Nephron progenitor cell (in vitro differentiated cells): ENCODE data around the gene ATP13A3.
A peak's percentile ranks its signal among the peaks of the same experiment; 100 is the strongest.

Source experiments
- DNase-seq: peaks from one replicate; pipeline ENCODE4 v3.0.0; 2021
- H3K27ac Mint-ChIP-seq: 2 replicates; pipeline ENCODE4 v1.8.0; 2021; ENCODE audit warnings: mild to moderate bottlenecking, moderate library complexity, mixed read lengths
- H3K27me3 Mint-ChIP-seq: 2 replicates; pipeline ENCODE4 v1.8.0; 2021; ENCODE audit warnings: mild to moderate bottlenecking, low read depth, mixed read lengths; ENCODE audit not compliant: poor library complexity
- H3K36me3 Mint-ChIP-seq: 2 replicates; pipeline ENCODE4 v1.8.0; 2021; ENCODE audit warnings: low read depth, mixed read lengths
- H3K4me1 Mint-ChIP-seq: 2 replicates; pipeline ENCODE4 v1.8.0; 2021; ENCODE audit warnings: mixed read lengths
- H3K4me3 Mint-ChIP-seq: 2 replicates; pipeline ENCODE4 v1.8.0; 2021; ENCODE audit warnings: mild to moderate bottlenecking, moderate library complexity, mixed read lengths
- H3K9me3 Mint-ChIP-seq: 2 replicates; pipeline ENCODE4 v1.8.0; 2021; ENCODE audit warnings: mild to moderate bottlenecking, moderate library complexity, mixed read lengths
- CTCF ChIP-seq: fragments of 200-600 bp; sonication (generic); IDR thresholded peaks from 2 replicates; pipeline ENCODE4 v1.5.0; 2021; ENCODE audit warnings: antibody characterized with exemption

Gene ATP13A3

GRCh38 chr3:194423317-194423716, 63.5 kb downstream of the ATP13A3 start:
- Mint-ChIP-seq H3K4me1 (peaks cover 17% of the 10 kb centered on the region), H3K27ac (peak overlapping the region; percentile 78), H3K27me3 (no peaks in the 10 kb centered on the region), H3K9me3 (no peaks in the 10 kb centered on the region), H3K36me3 (peaks cover 53% of the 10 kb centered on the region), H3K4me3 (no peak overlapping the region)
- no peak for TF ChIP-seq CTCF
- DNase-seq = no peak

GRCh38 chr3:194422188-194422587, 64.6 kb downstream of the ATP13A3 start:
- H3K4me1 Mint-ChIP-seq = peaks cover 17% of the 10 kb centered on the region
- no peak for DNase-seq
- peak overlapping the region; percentile 26 for H3K27ac Mint-ChIP-seq
- H3K27me3 Mint-ChIP-seq = no peaks in the 10 kb centered on the region
- peaks cover 56% of the 10 kb centered on the region for H3K36me3 Mint-ChIP-seq
- no peaks in the 10 kb centered on the region for H3K9me3 Mint-ChIP-seq
- H3K4me3 Mint-ChIP-seq = no peak overlapping the region
- TF ChIP-seq CTCF = no peak

GRCh38 chr3:194418671-194419070, 68.1 kb downstream of the ATP13A3 start:
- H3K27me3 Mint-ChIP-seq = no peaks in the 10 kb centered on the region
- H3K27ac Mint-ChIP-seq = no peak overlapping the region
- no peak for TF ChIP-seq CTCF
- H3K9me3 Mint-ChIP-seq = no peaks in the 10 kb centered on the region
- DNase-seq = no peak
- peaks cover 24% of the 10 kb centered on the region for H3K4me1 Mint-ChIP-seq
- peaks cover 63% of the 10 kb centered on the region for H3K36me3 Mint-ChIP-seq
- H3K4me3 Mint-ChIP-seq = no peak overlapping the region

- peaks cover under 1% of the 10 kb centered on the region for H3K4me1 Mint-ChIP-seq
- peaks cover 3% of the 10 kb centered on the region for H3K27me3 Mint-ChIP-seq
- H3K9me3 Mint-ChIP-seq = no peaks in the 10 kb centered on the region
- H3K4me3 Mint-ChIP-seq = no peak overlapping the region
- no peak for DNase-seq
- peak overlapping the region; percentile 16 for H3K27ac Mint-ChIP-seq
- no peak for TF ChIP-seq CTCF
- H3K36me3 Mint-ChIP-seq = peaks cover 33% of the 10 kb centered on the region
Measured at GRCh38 chr3:194407423-194407822, 79.4 kb downstream of the ATP13A3 start.

- Mint-ChIP-seq H3K27me3 (no peaks in the 10 kb centered on the region), H3K9me3 (no peaks in the 10 kb centered on the region), H3K4me3 (no peak overlapping the region), H3K36me3 (peaks cover 28% of the 10 kb centered on the region), H3K4me1 (peaks cover 6% of the 10 kb centered on the region), H3K27ac (peak overlapping the region; percentile 94)
- DNase-seq = no peak
- no peak for TF ChIP-seq CTCF
Measured at GRCh38 chr3:194405766-194406165, 81.0 kb downstream of the ATP13A3 start.

GRCh38 chr3:194404365-194405140, 82.2 kb downstream of the ATP13A3 start:
- H3K4me3 Mint-ChIP-seq = no peak overlapping the region
- H3K9me3 Mint-ChIP-seq = no peaks in the 10 kb centered on the region
- DNase-seq = peak; percentile 36
- no peak overlapping the region for H3K27ac Mint-ChIP-seq
- TF ChIP-seq CTCF = peak; percentile 67
- H3K36me3 Mint-ChIP-seq = peaks cover 24% of the 10 kb centered on the region
- H3K27me3 Mint-ChIP-seq = no peaks in the 10 kb centered on the region
- peaks cover 11% of the 10 kb centered on the region for H3K4me1 Mint-ChIP-seq
